GM23338 (cell line): ENCODE data around the gene CASQ1. TPM values are rescaled to one million over a fixed set of nuclear protein-coding genes. Genes with fewer than 3 reads are reported as not detected.

Experiments used
- ATAC-seq: fragments of 200-7000 bp; cut with Tn5 transposase; 3 replicates; pipeline ENCODE4 v1.9.1; 2020
- DNase-seq: peaks from one replicate; pipeline ENCODE4 v3.0.0-alpha.2; 2015; ENCODE audit warnings: low spot score
- H2AFZ ChIP-seq: fragments of 200-600 bp; sonication (generic); 2 replicates; pipeline ENCODE4 v1.8.0; 2016; ENCODE audit warnings: antibody characterized with exemption, mild to moderate bottlenecking, moderate library complexity
- H3F3A ChIP-seq: fragments of 200-600 bp; sonication (generic); replicated peaks from 2 replicates; pipeline ENCODE4 v1.8.0; 2017; ENCODE audit warnings: antibody characterized with exemption, mixed run types, low read depth
- H3K27ac ChIP-seq: fragments of 200-600 bp; sonication (generic); 2 replicates; pipeline ENCODE4 v1.6.1; 2016; ENCODE audit warnings: low read depth
- H3K27me3 ChIP-seq: fragments of 200-600 bp; sonication (generic); 2 replicates; pipeline ENCODE4 v1.8.0; 2016; ENCODE audit warnings: mild to moderate bottlenecking, mixed run types, moderate library complexity; ENCODE audit not compliant: insufficient read depth
- H3K36me3 ChIP-seq: fragments of 200-600 bp; sonication (generic); 2 replicates; pipeline ENCODE4 v1.8.0; 2016; ENCODE audit warnings: mild to moderate bottlenecking; ENCODE audit not compliant: insufficient read depth
- H3K4me1 ChIP-seq: fragments of 200-600 bp; sonication (generic); 2 replicates; pipeline ENCODE4 v1.8.0; 2016; ENCODE audit warnings: mild to moderate bottlenecking, moderate library complexity; ENCODE audit not compliant: insufficient read depth
- H3K4me2 ChIP-seq: fragments of 200-600 bp; sonication (generic); 2 replicates; pipeline ENCODE4 v1.7.1; 2017; ENCODE audit warnings: mixed run types
- H3K4me3 ChIP-seq: fragments of 200-600 bp; sonication (generic); 2 replicates; pipeline ENCODE4 v1.6.1; 2016; ENCODE audit warnings: mixed run types
- H3K79me2 ChIP-seq: fragments of 200-600 bp; sonication (generic); replicated peaks from 2 replicates; pipeline ENCODE4 v1.8.0; 2017; ENCODE audit warnings: mild to moderate bottlenecking; ENCODE audit not compliant: insufficient read depth
- H3K9me2 ChIP-seq: fragments of 200-600 bp; sonication (generic); 2 replicates; pipeline ENCODE4 v1.8.0; 2017; ENCODE audit not compliant: insufficient read depth
- H4K20me1 ChIP-seq: fragments of 200-600 bp; sonication (generic); replicated peaks from 2 replicates; pipeline ENCODE4 v1.8.0; 2017; ENCODE audit warnings: mild to moderate bottlenecking; ENCODE audit not compliant: insufficient read depth
- H3K27ac Mint-ChIP-seq: 2 replicates; pipeline ENCODE4 v1.8.0; 2020; ENCODE audit warnings: inconsistent platforms, mild to moderate bottlenecking, moderate library complexity, mixed read lengths
- H3K27me3 Mint-ChIP-seq: 3 replicates; pipeline ENCODE4 v1.8.0; 2022; ENCODE audit warnings: low read depth, mild to moderate bottlenecking, moderate library complexity, mixed read lengths, inconsistent platforms; ENCODE audit not compliant: insufficient read depth, poor library complexity
- H3K36me3 Mint-ChIP-seq: 3 replicates; pipeline ENCODE4 v1.8.0; 2021; ENCODE audit warnings: low read depth, mild to moderate bottlenecking, inconsistent platforms, moderate library complexity, mixed read lengths
- H3K4me1 Mint-ChIP-seq: 3 replicates; pipeline ENCODE4 v1.8.0; 2020; ENCODE audit warnings: mild to moderate bottlenecking, inconsistent platforms, mixed read lengths
- H3K4me3 Mint-ChIP-seq: 3 replicates; pipeline ENCODE4 v1.8.0; 2021; ENCODE audit warnings: moderate library complexity, mild to moderate bottlenecking, inconsistent platforms, mixed read lengths
- H3K9me3 Mint-ChIP-seq: 3 replicates; pipeline ENCODE4 v1.8.0; 2020; ENCODE audit warnings: moderate library complexity, mild to moderate bottlenecking, inconsistent platforms, mixed read lengths
- CREB1 ChIP-seq: fragments of 250-450 bp; sonication (Bioruptor Pico); IDR thresholded peaks from 2 replicates; pipeline ENCODE4 v1.5.0; 2020; ENCODE audit warnings: low read depth, mild to moderate bottlenecking, moderate library complexity
- EZH2phosphoT487 ChIP-seq: fragments of 200-600 bp; sonication (generic); IDR thresholded peaks from one replicate; pipeline ENCODE4 v1.8.1; 2018; ENCODE audit warnings: antibody characterized with exemption; ENCODE audit not compliant: unreplicated experiment
- JUNB ChIP-seq: IDR thresholded peaks from one replicate; pipeline ENCODE4 v1.6.1; 2016; ENCODE audit warnings: antibody characterized with exemption; ENCODE audit not compliant: unreplicated experiment
- NANOG ChIP-seq: IDR thresholded peaks from 2 replicates; pipeline ENCODE4 v1.6.1; 2016; ENCODE audit warnings: antibody characterized with exemption, borderline replicate concordance
- POLR2AphosphoS5 ChIP-seq: IDR thresholded peaks from 2 replicates; pipeline ENCODE4 v1.6.1; 2016; ENCODE audit warnings: antibody characterized with exemption, low read depth
- STAT1 ChIP-seq: IDR thresholded peaks from one replicate; pipeline ENCODE4 v1.6.1; 2016; ENCODE audit warnings: antibody characterized with exemption; ENCODE audit not compliant: unreplicated experiment
- polyA plus RNA-seq: library from polyadenylated mRNA; unstranded; fragments of >200 nt; fragmentation: Nextera tagmentation; extraction: Ambion mirVana; gene quantifications from 2 replicates; pipeline ENCODE4 v1.2.1, GENCODE V29; 2016
- total RNA-seq: library from RNA; depleted of rRNA; stranded (reverse); fragments of >200 nt; shearing (Covaris generic); gene quantifications from 2 replicates; pipeline ENCODE4 v1.2.3, GENCODE V29; 2014
- TF ChIP-seq, protein P1 (sequence below), 2 experiments: fragments of 200-600 bp in 1 of 2; sonication (generic) in 1 of 2; conservative IDR thresholded peaks; 2 replicates each; pipeline versions ENCODE4 v1.5.1 to v1.6.1; 2016 to 2017; ENCODE audit warnings: antibody characterized with exemption in 2 of 2, low read depth in 2 of 2, mild to moderate bottlenecking in 2 of 2, moderate library complexity in 1 of 2
- TF ChIP-seq, protein P2 (sequence below): IDR thresholded peaks from 2 replicates; pipeline ENCODE4 v1.6.1; 2016; ENCODE audit warnings: antibody characterized with exemption

CASQ1 gene
- total and polyA plus RNA-seq, 2 experiments from 2014 or later, result 1.1 to 2.8 TPM

GRCh38 chr1:160193091-160193819 lies 2.9 kb downstream of the CASQ1 start:
- TF ChIP-seq, protein P1, sequence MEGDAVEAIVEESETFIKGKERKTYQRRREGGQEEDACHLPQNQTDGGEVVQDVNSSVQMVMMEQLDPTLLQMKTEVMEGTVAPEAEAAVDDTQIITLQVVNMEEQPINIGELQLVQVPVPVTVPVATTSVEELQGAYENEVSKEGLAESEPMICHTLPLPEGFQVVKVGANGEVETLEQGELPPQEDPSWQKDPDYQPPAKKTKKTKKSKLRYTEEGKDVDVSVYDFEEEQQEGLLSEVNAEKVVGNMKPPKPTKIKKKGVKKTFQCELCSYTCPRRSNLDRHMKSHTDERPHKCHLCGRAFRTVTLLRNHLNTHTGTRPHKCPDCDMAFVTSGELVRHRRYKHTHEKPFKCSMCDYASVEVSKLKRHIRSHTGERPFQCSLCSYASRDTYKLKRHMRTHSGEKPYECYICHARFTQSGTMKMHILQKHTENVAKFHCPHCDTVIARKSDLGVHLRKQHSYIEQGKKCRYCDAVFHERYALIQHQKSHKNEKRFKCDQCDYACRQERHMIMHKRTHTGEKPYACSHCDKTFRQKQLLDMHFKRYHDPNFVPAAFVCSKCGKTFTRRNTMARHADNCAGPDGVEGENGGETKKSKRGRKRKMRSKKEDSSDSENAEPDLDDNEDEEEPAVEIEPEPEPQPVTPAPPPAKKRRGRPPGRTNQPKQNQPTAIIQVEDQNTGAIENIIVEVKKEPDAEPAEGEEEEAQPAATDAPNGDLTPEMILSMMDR (conservative IDR thresholded peaks at IDR 0.05; ENCODE audit: low read depth in 2 of 2), result peak; percentile 99
- TF ChIP-seq STAT1, result no peak
- TF ChIP-seq CREB1 (CRISPR knock-in tag), result peak; percentile 39; the same call in 1 of the 2 replicates
- TF ChIP-seq JUNB, result no peak
- Histone ChIP-seq H3K79me2 (no peaks in the 10 kb centered on the region), H3K4me2 (peak overlapping the region; percentile 74), H4K20me1 (no peaks in the 10 kb centered on the region), H3K4me3 (peak overlapping the region; percentile 38), H3K4me1 (peaks cover 29% of the 10 kb centered on the region), H3K36me3 (no peaks in the 10 kb centered on the region), H3K27me3 (no peaks in the 10 kb centered on the region), H3K9me2 (peaks cover 8% of the 10 kb centered on the region; the same call in 1 of the 2 replicates), H3K27ac (peak overlapping the region; percentile 80; the same call in 1 of the 2 replicates), H2AFZ (peak overlapping the region; percentile 95), H3F3A (0 out of 2 replicates have a peak, but pooled peaks cover 9% of the 10 kb centered on the region)
- peak; percentile 98 for DNase-seq
- H3K9me3 Mint-ChIP-seq, result no peaks in the 10 kb centered on the region
- no peak overlapping the region for H3K4me3 Mint-ChIP-seq
- peak; percentile 88 for ATAC-seq
- no peaks in the 10 kb centered on the region for H3K36me3 Mint-ChIP-seq
- peaks cover 6% of the 10 kb centered on the region for H3K4me1 Mint-ChIP-seq
- no peaks in the 10 kb centered on the region for H3K27me3 Mint-ChIP-seq
- no peak overlapping the region for H3K27ac Mint-ChIP-seq

- TF ChIP-seq EZH2phosphoT487 (no peak), POLR2AphosphoS5 (no peak), NANOG (no peak)
- TF ChIP-seq, protein P2, sequence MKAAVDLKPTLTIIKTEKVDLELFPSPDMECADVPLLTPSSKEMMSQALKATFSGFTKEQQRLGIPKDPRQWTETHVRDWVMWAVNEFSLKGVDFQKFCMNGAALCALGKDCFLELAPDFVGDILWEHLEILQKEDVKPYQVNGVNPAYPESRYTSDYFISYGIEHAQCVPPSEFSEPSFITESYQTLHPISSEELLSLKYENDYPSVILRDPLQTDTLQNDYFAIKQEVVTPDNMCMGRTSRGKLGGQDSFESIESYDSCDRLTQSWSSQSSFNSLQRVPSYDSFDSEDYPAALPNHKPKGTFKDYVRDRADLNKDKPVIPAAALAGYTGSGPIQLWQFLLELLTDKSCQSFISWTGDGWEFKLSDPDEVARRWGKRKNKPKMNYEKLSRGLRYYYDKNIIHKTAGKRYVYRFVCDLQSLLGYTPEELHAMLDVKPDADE, result no peak
- TF ChIP-seq, protein P1 (conservative IDR thresholded peaks at IDR 0.05; ENCODE audit: low read depth in 2 of 2), result no peak
- Histone ChIP-seq H2AFZ (peak overlapping the region; percentile 95), H4K20me1 (no peaks in the 10 kb centered on the region), H3K27ac (no peak overlapping the region), H3K36me3 (no peaks in the 10 kb centered on the region), H3K4me1 (peaks cover 29% of the 10 kb centered on the region), H3K79me2 (no peaks in the 10 kb centered on the region), H3F3A (0 out of 2 replicates have a peak, but pooled peaks cover 9% of the 10 kb centered on the region), H3K4me3 (no peak overlapping the region), H3K9me2 (peaks cover 3% of the 10 kb centered on the region; the same call in 1 of the 2 replicates), H3K27me3 (no peaks in the 10 kb centered on the region), H3K4me2 (peak overlapping the region; percentile 74)
- DNase-seq (no peak), ATAC-seq (no peak)
- Mint-ChIP-seq H3K9me3 (no peaks in the 10 kb centered on the region), H3K4me1 (peaks cover 6% of the 10 kb centered on the region), H3K27ac (no peak overlapping the region), H3K36me3 (no peaks in the 10 kb centered on the region), H3K27me3 (peaks cover 3% of the 10 kb centered on the region), H3K4me3 (no peak overlapping the region)
These were observed 3.7 kb downstream of the CASQ1 start for GRCh38 chr1:160193832-160194736.
